ENCODE results near the gene MYL3.

MYL3 gene

GRCh38 chr3:46899151-46900006, 36.1 kb upstream of the MYL3 start:
- H3K4me3 ChIP-seq (ENCODE audit: control insufficient read depth, low read depth, low read length): no peak overlapping the region
- no peak for DNase-seq (ENCODE audit: low read depth)
- TF ChIP-seq CTCF (conservative IDR thresholded peaks at IDR 0.05; ENCODE audit: control insufficient read depth, insufficient read depth, low read depth, low read length): no peak

- no peak for DNase-seq (ENCODE audit: low read depth)
Observed at GRCh38 chr3:46898321-46899150, 35.3 kb upstream of the MYL3 start.

GRCh38 chr3:46897829-46898320, 34.6 kb upstream of the MYL3 start:
- H3K4me3 ChIP-seq (ENCODE audit: control insufficient read depth, low read depth, low read length): no peak overlapping the region
- no peak for DNase-seq (ENCODE audit: low read depth)
- TF ChIP-seq CTCF (conservative IDR thresholded peaks at IDR 0.05; ENCODE audit: control insufficient read depth, insufficient read depth, low read depth, low read length): no peak

More at GRCh38 chr3:46898321-46899150, 35.3 kb upstream of the MYL3 start:
- no peak overlapping the region for H3K4me3 ChIP-seq (ENCODE audit: control insufficient read depth, low read depth, low read length)
- no peak for TF ChIP-seq CTCF (conservative IDR thresholded peaks at IDR 0.05; ENCODE audit: control insufficient read depth, insufficient read depth, low read depth, low read length)

- no peak for DNase-seq (ENCODE audit: low read depth)
- H3K4me3 ChIP-seq (ENCODE audit: control insufficient read depth, low read depth, low read length): no peak overlapping the region
- TF ChIP-seq CTCF (conservative IDR thresholded peaks at IDR 0.05; ENCODE audit: control insufficient read depth, insufficient read depth, low read depth, low read length): no peak
Observed at GRCh38 chr3:46897031-46897430, 33.8 kb upstream of the MYL3 start.

GRCh38 chr3:46896386-46896785, 33.1 kb upstream of the MYL3 start:
- peak; percentile 7 for DNase-seq (ENCODE audit: low read depth)
- H3K4me3 ChIP-seq (ENCODE audit: control insufficient read depth, low read depth, low read length): no peak overlapping the region
- TF ChIP-seq CTCF (conservative IDR thresholded peaks at IDR 0.05; ENCODE audit: control insufficient read depth, insufficient read depth, low read depth, low read length): no peak

GRCh38 chr3:46895761-46896160, 32.5 kb upstream of the MYL3 start:
- DNase-seq (ENCODE audit: low read depth): no peak
- no peak for TF ChIP-seq CTCF (conservative IDR thresholded peaks at IDR 0.05; ENCODE audit: control insufficient read depth, insufficient read depth, low read depth, low read length)
- no peak overlapping the region for H3K4me3 ChIP-seq (ENCODE audit: control insufficient read depth, low read depth, low read length)

Measured in fibroblast of mammary gland (primary cell).